ENCODE data around the gene EYS.
"Not testable (repeated sequence)": the region's sequence is repeated elsewhere in the genome, so short reads cannot be mapped to it uniquely, and the experiment has no call there.

EYS gene

GRCh38 chr6:65091561-65091960, 615.5 kb downstream of the EYS start:
- DNase-seq (ENCODE audit: low read depth, low spot score): no peak

GRCh38 chr6:65088575-65088974, 618.5 kb downstream of the EYS start:
- no peak for DNase-seq (ENCODE audit: low read depth, low spot score)

- no peak for DNase-seq (ENCODE audit: low read depth, low spot score)
Observed at GRCh38 chr6:65081756-65082155, 625.3 kb downstream of the EYS start.

GRCh38 chr6:65075705-65076230, 631.3 kb downstream of the EYS start:
- no peak for DNase-seq (ENCODE audit: low read depth, low spot score)

- no peak for DNase-seq (ENCODE audit: low read depth, low spot score)
Observed at GRCh38 chr6:65072500-65072899, 634.5 kb downstream of the EYS start.

- DNase-seq (ENCODE audit: low read depth, low spot score): no peak
Observed at GRCh38 chr6:65071480-65071879, 635.5 kb downstream of the EYS start.

- DNase-seq (ENCODE audit: low read depth, low spot score): no peak
Observed at GRCh38 chr6:65064844-65065243, 642.2 kb downstream of the EYS start.

- DNase-seq (ENCODE audit: low read depth, low spot score): no peak
Observed at GRCh38 chr6:65059568-65059967, 647.5 kb downstream of the EYS start.

GRCh38 chr6:65055545-65055944, 651.5 kb downstream of the EYS start:
- DNase-seq (ENCODE audit: low read depth, low spot score): no peak

GRCh38 chr6:65052626-65053025, 654.4 kb downstream of the EYS start:
- no peak for DNase-seq (ENCODE audit: low read depth, low spot score)

- no peak for DNase-seq (ENCODE audit: low read depth, low spot score)
Observed at GRCh38 chr6:65045801-65046200, 661.2 kb downstream of the EYS start.

GRCh38 chr6:65014006-65014405, 693.0 kb downstream of the EYS start:
- DNase-seq (ENCODE audit: low read depth, low spot score): no peak

- DNase-seq (ENCODE audit: low read depth, low spot score): no peak
Observed at GRCh38 chr6:65006788-65007187, 700.2 kb downstream of the EYS start.

GRCh38 chr6:65004283-65004682, 702.7 kb downstream of the EYS start:
- no peak for DNase-seq (ENCODE audit: low read depth, low spot score)

- DNase-seq (ENCODE audit: low read depth, low spot score): not testable (repeated sequence)
Observed at GRCh38 chr6:65002882-65003281, 704.1 kb downstream of the EYS start.

GRCh38 chr6:65000815-65001214, 706.2 kb downstream of the EYS start:
- DNase-seq (ENCODE audit: low read depth, low spot score): no peak

GRCh38 chr6:64998204-64998603, 708.8 kb downstream of the EYS start:
- no peak for DNase-seq (ENCODE audit: low read depth, low spot score)

- peak; percentile 28 for DNase-seq (ENCODE audit: low read depth, low spot score)
Observed at GRCh38 chr6:64996301-64996700, 710.7 kb downstream of the EYS start.

GRCh38 chr6:64990652-64991304, 716.2 kb downstream of the EYS start:
- DNase-seq (ENCODE audit: low read depth, low spot score): no peak

GRCh38 chr6:64988148-64988547, 718.9 kb downstream of the EYS start:
- DNase-seq (ENCODE audit: low read depth, low spot score): no peak

GRCh38 chr6:64987066-64987465, 720.0 kb downstream of the EYS start:
- DNase-seq (ENCODE audit: low read depth, low spot score): no peak

GRCh38 chr6:64985726-64986125, 721.3 kb downstream of the EYS start:
- DNase-seq (ENCODE audit: low read depth, low spot score): no peak

- DNase-seq (ENCODE audit: low read depth, low spot score): no peak
Observed at GRCh38 chr6:64984948-64985347, 722.1 kb downstream of the EYS start.

- no peak for DNase-seq (ENCODE audit: low read depth, low spot score)
Observed at GRCh38 chr6:64983089-64983488, 723.9 kb downstream of the EYS start.
